Measurements from ENCODE around the gene LCE1C. TPM values are rescaled to one million over a fixed set of nuclear protein-coding genes. Genes with fewer than 3 reads are reported as not detected.

LCE1C gene, protein sequence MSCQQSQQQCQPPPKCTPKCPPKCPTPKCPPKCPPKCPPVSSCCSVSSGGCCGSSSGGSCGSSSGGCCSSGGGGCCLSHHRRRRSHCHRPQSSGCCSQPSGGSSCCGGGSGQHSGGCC
- not detected for total RNA-seq

DNA sequence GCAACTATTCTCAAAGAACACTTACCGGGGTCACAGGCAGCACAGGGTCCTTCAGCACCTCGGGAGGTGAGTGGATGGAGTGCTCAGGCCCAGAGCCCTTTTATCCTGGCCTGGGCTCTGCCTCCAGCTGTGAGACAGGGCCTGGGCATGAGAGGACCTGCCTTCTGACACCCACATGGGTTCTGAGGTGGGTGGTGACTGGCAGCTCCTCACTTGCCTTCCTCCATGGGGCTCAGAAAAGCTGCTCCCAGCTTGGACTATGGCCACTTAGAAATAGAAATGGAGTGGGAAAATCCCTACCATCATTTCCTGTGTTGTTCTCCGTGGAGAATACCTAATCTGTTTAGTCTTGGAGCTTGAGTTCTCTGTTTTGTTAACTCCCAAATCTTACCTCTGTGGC is at the start of gene LCE1C:
TSS of gene LCE1C (minus strand) at position 76 of the 400 bp plus-strand sequence. CDS start 1,173 bp downstream, outside the sequence.
- Mint-ChIP-seq H3K4me1 (ENCODE audit: low read depth) (no peaks in the 10 kb centered on the region), H3K4me3 (no peak within 1 kb of the TSS), H3K36me3 (ENCODE audit: low read depth) (no peaks in the 10 kb centered on the region), H3K27me3 (peaks cover 7% of the 10 kb centered on the region), H3K9me3 (peaks cover 4% of the 10 kb centered on the region), H3K27ac (no peak within 1 kb of the TSS)
- TF ChIP-seq, protein P1, sequence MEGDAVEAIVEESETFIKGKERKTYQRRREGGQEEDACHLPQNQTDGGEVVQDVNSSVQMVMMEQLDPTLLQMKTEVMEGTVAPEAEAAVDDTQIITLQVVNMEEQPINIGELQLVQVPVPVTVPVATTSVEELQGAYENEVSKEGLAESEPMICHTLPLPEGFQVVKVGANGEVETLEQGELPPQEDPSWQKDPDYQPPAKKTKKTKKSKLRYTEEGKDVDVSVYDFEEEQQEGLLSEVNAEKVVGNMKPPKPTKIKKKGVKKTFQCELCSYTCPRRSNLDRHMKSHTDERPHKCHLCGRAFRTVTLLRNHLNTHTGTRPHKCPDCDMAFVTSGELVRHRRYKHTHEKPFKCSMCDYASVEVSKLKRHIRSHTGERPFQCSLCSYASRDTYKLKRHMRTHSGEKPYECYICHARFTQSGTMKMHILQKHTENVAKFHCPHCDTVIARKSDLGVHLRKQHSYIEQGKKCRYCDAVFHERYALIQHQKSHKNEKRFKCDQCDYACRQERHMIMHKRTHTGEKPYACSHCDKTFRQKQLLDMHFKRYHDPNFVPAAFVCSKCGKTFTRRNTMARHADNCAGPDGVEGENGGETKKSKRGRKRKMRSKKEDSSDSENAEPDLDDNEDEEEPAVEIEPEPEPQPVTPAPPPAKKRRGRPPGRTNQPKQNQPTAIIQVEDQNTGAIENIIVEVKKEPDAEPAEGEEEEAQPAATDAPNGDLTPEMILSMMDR (IDR thresholded peaks at IDR 0.05), result no peak
- intact Hi-C loops (cut with micrococcal nuclease), result no loop called here
- ChIA-PET CTCF (no interaction called here), POLR2A (no interaction called here)
- DNase-seq (no peak), ATAC-seq (no peak)

DNA sequence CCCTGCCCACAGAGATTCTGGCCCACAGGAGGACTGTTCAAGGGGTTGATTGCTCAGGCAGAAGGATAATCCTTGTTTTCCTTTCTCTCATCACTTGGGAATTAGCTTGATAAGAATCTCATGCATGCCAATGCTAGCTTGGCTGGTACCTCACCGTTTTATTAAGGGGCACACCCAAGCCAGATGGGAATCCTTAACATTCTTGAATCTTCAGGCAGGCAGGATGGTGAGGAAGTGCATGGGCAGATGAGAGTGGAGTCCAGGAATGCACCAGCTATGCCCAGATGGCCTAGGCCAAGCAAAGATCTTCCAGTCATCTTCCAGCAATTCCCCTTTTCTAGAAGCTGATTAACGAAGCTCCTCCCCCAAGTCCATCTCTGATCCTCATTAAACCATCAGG is 49.2 kb upstream of the LCE1C start:
- CTCF ChIA-PET, result interaction anchor here (1.2 to 1.5 kb wide), 2 partner anchors 14 to 15 kb away, joined by 4 read pairs; no protein-coding TSS in a partner anchor

DNA sequence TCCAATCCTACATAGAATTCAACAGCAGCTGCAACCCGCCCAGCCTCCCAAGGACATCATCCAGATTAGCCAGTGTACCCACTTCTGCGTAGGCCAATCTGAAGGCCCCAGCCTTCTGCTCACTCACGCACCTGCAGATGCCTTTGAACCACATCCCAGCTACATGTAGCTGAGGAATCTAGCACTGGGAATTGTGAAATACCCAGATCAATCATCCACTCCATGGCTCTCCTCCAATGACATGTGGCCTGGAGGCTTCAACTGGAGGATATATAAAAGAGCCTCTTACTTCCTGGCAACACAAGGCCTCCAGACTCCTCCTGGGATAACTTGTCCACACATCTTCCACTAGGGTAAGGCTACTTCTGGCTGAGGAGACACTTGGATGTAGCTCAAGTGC is 36.1 kb upstream of the LCE1C start, which contains the start of gene LCE6A:
TSS of gene LCE6A (plus strand) at position 301 of the 400 bp plus-strand sequence. CDS start 665 bp downstream, outside the sequence.
- Mint-ChIP-seq H3K27me3 (peaks cover 18% of the 10 kb centered on the region), H3K27ac (no peak within 1 kb of the TSS), H3K4me3 (no peak within 1 kb of the TSS), H3K9me3 (no peaks in the 10 kb centered on the region), H3K4me1 (ENCODE audit: low read depth) (no peaks in the 10 kb centered on the region), H3K36me3 (ENCODE audit: low read depth) (no peaks in the 10 kb centered on the region)
- POLR2A ChIA-PET, result no interaction called here
- TF ChIP-seq, protein P1 (IDR thresholded peaks at IDR 0.05), result no peak
- intact Hi-C loops (cut with micrococcal nuclease), result no loop called here
- DNase-seq (no peak), ATAC-seq (no peak)
- CTCF ChIA-PET, result no interaction called here

More for the DNA sequence above, 49.2 kb upstream of the LCE1C start:
- TF ChIP-seq, protein P1 (IDR thresholded peaks at IDR 0.05), result no peak
- Mint-ChIP-seq H3K4me3 (no peak overlapping the region), H3K4me1 (ENCODE audit: low read depth) (no peaks in the 10 kb centered on the region), H3K27me3 (peaks cover 6% of the 10 kb centered on the region), H3K9me3 (no peaks in the 10 kb centered on the region), H3K36me3 (ENCODE audit: low read depth) (no peaks in the 10 kb centered on the region), H3K27ac (no peak overlapping the region)
- POLR2A ChIA-PET, result no interaction called here
- intact Hi-C loops (cut with micrococcal nuclease), result no loop called here
- ATAC-seq (no peak), DNase-seq (no peak)

DNA sequence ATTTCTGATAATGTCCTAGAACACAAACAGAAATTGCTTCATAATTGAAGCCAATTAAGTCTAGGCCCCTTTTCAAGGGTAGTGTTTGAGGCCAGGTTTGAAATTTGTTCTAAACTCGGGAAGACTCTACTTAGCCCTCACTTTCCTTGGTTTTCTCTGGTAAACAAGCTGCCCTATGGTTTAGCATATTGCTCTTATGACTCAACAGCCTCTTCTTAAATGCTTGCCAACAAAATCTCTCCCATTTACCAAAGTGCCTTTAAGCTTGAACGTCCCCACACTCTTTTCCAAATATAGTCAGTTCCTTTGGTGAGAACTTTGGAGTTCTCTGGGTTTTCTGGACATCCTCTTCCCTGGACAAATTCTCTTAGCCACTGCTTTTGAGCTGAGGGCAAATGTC is 30.4 kb upstream of the LCE1C start:
- CTCF ChIA-PET, result interaction anchor here (1.2 kb wide), 1 partner anchor 34 kb away, joined by 3 read pairs; no protein-coding TSS in a partner anchor

DNA sequence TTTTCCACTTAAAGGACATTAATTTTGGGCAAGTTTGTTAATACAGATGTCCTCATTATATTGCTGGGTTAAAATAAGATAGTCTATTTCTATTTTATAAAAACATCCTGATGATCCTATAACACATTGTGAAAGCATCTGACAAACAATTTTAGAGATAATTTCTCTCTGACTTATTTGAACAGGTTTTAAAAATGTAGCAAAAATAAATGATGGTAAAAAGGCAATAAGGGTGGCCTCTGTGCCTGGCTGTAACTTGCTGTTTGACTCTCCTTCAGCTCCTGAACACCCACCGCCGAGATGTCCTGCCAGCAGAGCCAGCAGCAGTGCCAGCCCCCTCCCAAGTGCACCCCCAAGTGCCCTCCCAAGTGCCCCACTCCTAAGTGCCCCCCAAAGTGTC is 20.7 kb upstream of the LCE1C start, which contains the start of gene LCE1A:
TSS of gene LCE1A (plus strand) at position 301 of the 400 bp plus-strand sequence. CDS start at position 301, 0 bp downstream.
- Mint-ChIP-seq H3K4me3 (no peak within 1 kb of the TSS), H3K4me1 (ENCODE audit: low read depth) (no peaks in the 10 kb centered on the region), H3K27ac (no peak within 1 kb of the TSS), H3K27me3 (peaks cover 26% of the 10 kb centered on the region), H3K9me3 (no peaks in the 10 kb centered on the region), H3K36me3 (ENCODE audit: low read depth) (no peaks in the 10 kb centered on the region)
- DNase-seq (no peak), ATAC-seq (no peak)
- POLR2A ChIA-PET, result no interaction called here
- CTCF ChIA-PET, result no interaction called here
- intact Hi-C loops (cut with micrococcal nuclease), result no loop called here
- TF ChIP-seq, protein P1 (IDR thresholded peaks at IDR 0.05), result no peak

More for the DNA sequence above, 30.4 kb upstream of the LCE1C start:
- DNase-seq (no peak), ATAC-seq (no peak)
- Mint-ChIP-seq H3K27ac (no peak overlapping the region), H3K4me3 (no peak overlapping the region), H3K9me3 (no peaks in the 10 kb centered on the region), H3K4me1 (ENCODE audit: low read depth) (no peaks in the 10 kb centered on the region), H3K36me3 (ENCODE audit: low read depth) (no peaks in the 10 kb centered on the region), H3K27me3 (peaks cover 15% of the 10 kb centered on the region)
- POLR2A ChIA-PET, result no interaction called here
- TF ChIP-seq, protein P1 (IDR thresholded peaks at IDR 0.05), result no peak
- intact Hi-C loops (cut with micrococcal nuclease), result no loop called here

All from activated CD8-positive, alpha-beta T cell treated with anti-CD3 and anti-CD28 coated beads for 36 hours (primary cell).